GM18507 (cell line): ENCODE data around the gene UPF3A.
"Not testable (repeated sequence)": the region's sequence is repeated elsewhere in the genome, so short reads cannot be mapped to it uniquely, and the experiment has no call there.

ENCODE experiments used
- DNase-seq: peaks from one replicate; pipeline ENCODE4 v3.0.0; 2011; ENCODE audit warnings: low read depth; ENCODE audit not compliant: insufficient read length; ENCODE audit errors: extremely low spot score
- FAIRE-seq: peaks from 2 replicates; lab custom pipeline; 2011; peaks lifted over from hg19 to GRCh38; lab: Jason Lieb, UNC

The UPF3A gene

DNA sequence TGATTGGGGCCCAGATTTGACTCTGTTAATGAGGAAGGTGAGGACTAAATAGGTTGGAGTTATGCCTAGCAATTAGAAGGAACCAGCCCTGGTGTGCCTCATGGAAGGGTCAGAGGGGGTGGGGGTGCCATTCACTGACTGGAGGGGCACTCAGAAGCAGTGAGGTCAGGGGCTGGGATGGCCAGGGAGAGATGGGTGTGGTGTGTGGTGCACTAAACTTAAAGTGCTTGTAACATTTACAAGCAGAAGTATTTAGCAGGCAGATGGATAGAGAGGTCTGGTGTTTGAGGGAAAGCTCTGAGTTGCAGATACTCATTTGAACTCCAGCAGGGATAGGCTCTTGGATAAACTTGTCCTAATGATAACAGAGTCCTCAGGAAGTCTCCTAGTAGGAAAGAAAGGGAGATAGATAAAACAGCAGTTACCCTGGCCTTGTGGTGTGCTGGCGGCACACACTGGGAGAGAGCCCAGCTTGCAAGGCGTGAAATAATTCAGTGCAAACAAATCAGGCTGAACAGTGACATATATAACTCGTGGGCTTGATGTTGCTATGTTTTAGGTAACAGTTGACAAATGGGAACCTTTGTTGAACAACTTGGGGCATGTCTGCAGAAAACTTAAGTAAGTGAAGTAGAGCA lies 20.0 kb upstream of the UPF3A start:
- DNase-seq (no peak), FAIRE-seq (no peak)

DNA sequence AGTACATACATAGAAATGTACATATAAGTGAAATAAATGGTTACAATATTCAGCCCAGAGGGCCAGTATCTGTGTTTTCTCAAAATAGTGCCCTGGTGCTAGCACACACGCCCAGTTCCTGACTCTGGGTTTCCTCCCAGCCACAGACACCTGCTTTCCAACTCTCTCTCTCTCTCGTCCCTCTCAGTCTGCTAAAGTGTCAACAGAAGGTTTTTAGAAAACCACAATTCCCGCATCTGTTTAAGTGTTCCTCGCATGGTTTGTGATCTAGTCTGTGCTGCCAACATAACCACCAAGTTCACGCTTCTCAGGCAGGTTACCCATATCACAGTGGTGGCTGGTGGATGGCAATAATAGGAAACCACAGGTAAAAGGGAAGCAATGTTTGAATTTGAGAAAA lies 17.8 kb upstream of the UPF3A start:
- peak; percentile 31 for FAIRE-seq

DNA sequence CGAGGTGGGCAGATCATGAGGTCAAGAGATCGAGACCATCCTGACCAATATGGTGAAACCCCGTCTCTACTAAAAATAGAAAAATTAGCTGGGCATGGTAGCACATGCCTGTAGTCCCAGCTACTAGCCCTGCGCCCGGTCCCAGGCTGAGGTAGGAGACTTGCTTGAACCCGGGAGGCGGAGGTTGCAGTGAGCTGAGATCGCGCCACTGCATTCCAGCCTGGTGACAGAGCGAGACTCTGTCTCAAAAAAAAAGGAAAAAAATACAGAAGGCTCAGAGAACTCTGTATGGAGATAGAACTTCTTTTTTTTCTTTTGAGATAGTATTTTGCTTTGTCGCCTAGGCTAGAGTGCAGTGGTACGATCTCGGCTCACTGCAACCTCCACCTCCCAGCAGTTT lies 17.1 kb upstream of the UPF3A start:
- not testable (repeated sequence) for DNase-seq, FAIRE-seq

More for the DNA sequence above, 17.8 kb upstream of the UPF3A start:
- DNase-seq, result no peak

DNA sequence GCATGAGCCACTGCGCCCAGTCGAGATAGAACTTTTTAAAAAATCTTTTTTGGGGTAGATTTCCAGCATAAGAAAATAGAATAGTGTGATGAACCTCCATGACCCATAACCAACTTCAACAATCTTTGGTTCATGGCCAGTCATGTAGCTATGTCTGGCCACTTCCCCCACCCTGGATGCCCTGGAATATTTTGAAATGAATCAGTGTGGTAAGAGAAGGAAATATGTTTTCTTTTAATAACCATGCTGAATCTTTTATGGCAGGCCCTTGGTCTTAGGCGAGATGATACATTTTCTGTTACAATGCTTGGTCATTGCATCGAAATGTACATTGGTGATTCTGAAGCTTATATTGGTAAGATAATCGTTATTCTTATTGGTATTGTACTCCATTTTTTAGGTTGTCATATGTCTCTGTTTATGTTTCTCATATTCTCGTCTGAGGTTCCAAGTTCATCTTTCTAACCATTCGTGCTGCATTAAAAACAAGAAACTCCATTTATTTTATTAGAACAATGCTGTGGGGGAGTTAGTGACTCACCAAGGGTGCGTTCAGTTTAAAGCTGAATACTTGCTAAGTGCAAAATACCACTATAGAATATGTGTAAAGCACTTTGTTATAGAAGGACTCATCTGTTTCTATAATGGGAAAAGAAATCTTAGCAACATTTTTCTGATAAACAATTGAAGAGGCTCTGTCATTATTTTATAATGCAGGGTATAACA lies 16.4 kb upstream of the UPF3A start:
- FAIRE-seq (no peak), DNase-seq (no peak)

DNA sequence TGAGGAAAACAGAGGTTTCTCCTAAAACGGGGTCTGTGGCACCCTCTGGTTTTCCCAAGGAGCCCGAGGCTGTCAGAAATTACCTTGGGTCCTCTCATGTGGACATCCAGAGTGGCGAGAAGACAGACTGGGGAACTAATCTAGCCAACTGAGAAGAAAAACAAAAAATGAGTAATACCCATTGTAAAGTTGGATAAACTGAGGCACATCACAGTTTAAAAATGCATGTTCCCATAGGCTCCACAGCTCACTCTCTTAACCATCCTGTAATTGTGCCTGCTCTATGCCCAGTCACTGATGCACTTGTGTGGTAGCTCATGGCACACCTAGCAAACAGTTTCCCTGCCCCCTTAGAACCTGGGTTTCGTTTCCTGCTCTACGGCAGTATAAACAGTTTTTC lies 15.2 kb upstream of the UPF3A start:
- no peak for FAIRE-seq
- DNase-seq, result no peak

DNA sequence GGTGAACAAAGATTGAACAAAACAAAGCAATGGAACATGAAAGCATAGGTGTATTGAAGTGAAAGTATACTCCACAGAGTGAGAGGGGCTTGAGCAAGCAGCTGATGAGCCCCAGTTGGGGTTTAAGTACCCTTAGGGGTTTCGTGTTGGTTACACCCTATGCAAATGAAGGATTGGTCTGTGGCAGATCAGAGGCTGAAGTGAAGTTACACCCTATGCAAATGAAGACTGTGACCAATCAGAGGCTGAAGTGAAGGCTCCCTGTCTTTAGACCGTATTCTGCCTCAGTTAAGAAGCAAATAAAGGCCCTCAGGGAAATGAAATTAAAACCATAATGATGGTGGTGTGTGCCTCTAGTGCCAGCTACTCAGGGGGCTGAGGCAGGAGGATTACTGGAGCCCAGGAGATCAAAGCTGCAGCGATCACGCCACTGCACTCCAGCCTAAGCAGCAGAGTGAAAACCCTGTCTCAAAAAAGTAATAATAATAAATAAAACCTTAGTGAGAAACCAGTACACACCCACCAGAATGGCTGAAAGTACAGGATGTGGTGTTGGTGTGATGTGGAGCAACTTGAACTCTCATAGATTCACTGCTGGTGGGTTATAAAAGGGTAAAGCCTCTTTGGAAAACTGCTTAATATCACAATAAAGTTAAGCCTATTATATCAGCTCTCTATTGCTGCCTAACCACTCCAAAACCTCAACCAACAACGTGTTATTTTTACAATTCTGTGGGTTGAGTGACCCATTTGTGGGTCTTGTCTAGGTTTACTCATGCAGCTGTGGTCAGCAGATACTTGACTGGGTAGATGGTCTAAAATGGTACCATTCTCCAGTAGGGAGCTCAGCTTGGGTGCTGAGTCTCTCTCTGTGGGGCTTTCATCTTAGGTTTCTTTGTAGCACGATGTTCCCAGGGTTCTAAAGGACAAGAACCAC lies 12.8 kb upstream of the UPF3A start:
- DNase-seq, result no peak
- no peak for FAIRE-seq

DNA sequence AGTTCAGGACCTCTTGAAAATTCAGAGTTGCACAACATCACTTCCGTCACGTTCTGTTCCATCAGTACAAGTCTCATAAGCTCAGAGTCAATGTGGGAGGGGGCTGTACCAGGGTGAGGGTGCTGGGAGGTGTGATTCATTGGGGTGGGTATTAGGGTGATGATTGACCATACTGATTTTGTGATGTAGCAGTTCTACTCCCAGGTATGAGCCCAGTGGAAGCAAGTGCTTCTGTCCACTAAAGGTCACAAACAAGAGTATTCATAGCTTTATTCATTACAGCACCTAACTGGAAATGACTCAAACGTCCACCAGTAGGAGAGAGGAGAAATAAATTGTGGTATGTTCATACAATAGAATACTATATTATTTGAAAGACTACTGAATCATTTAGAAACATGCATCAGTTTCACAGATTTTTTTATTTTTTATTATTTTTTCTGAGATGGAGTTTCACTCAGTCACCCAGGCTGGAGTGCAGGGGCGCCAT lies 12.1 kb upstream of the UPF3A start:
- FAIRE-seq (no peak), DNase-seq (no peak)

DNA sequence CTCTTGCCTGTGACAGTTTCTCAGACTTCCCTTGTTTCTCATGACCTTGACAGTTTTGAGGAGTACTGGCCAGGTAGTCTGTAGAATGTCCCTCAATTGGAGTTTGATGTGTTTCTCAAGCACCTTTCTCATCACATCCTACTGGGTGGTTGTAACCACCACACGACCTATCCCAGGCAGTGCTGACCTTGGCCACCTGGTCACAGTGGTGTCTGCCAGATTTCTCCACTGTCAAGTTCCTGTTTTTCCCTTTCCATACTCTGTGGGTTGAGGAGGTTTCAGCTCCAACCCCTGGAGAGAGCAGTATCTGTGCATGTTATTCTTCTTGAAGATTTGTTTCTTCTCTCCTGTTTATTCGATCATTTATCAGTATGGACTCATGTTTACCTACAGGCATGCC lies 8.4 kb upstream of the UPF3A start:
- no peak for FAIRE-seq
- DNase-seq, result no peak

DNA sequence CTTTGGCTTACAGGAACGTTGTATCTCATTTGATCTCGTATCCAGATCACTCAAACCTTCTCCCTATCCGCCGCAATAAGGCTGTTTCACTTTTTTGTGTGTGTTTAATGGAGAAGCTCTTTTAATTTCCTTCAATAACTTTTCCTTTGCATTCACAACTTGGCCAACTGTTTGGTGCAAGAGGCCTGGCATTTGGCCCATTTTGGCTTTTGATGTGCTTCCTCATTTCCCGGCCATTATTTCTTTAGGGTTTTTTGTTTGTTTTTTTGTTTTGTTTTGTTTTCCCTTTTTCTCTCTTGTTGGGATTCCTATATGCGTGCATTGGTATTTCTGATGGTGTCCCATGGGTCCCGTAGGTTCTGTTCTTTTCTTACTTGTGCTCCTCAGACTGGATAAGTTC lies 6.1 kb upstream of the UPF3A start:
- no peak for FAIRE-seq

DNA sequence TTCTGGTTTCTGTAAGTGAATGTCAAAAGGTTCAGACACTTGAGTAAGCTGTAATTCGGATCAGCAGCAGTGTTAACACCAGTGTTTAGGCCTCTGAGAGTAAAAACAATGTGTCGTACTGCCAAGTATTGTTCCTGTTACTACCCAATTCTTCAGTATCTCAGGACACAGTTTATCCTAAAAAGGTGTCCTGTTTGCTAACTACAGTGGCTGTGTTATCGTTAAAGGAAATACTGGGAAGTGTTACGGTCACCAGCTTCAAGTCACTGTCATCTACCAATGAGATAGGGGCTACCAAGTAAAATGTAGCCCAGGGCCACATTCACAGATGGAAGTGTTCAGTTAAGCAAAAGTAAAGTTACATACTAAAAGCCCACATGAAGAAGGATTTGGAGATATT lies 2.3 kb upstream of the UPF3A start:
- DNase-seq, result no peak
- FAIRE-seq, result no peak

More for the DNA sequence above, 6.1 kb upstream of the UPF3A start:
- no peak for DNase-seq

DNA sequence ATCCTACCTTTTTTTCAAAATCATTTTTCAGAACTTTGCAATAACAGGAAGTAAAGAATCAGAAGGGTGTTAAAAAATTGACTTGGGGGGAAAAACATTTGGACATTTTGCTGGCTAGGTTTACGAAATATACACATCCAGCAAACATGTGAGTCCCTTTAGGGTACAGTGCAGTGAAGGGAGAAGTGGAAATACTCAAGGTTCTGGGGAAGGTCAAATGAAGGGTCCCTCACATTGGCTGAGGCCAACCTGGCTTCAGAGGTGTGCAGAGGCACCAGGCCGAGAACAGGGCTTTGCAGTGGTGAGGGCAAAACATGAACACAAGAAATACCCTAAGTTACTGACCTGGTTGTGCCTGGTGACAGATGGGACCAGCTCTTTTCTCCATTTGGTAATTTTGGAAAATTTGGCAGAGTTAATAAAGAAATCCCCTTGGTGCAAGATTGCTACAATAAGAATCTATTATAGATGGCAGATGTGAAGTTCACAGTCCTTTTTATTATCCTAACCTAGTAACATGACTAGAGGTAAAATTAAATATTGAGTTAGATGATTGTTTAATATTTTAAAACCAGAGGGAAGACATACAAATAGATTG lies 1.5 kb upstream of the UPF3A start:
- no peak for DNase-seq
- FAIRE-seq, result no peak

DNA sequence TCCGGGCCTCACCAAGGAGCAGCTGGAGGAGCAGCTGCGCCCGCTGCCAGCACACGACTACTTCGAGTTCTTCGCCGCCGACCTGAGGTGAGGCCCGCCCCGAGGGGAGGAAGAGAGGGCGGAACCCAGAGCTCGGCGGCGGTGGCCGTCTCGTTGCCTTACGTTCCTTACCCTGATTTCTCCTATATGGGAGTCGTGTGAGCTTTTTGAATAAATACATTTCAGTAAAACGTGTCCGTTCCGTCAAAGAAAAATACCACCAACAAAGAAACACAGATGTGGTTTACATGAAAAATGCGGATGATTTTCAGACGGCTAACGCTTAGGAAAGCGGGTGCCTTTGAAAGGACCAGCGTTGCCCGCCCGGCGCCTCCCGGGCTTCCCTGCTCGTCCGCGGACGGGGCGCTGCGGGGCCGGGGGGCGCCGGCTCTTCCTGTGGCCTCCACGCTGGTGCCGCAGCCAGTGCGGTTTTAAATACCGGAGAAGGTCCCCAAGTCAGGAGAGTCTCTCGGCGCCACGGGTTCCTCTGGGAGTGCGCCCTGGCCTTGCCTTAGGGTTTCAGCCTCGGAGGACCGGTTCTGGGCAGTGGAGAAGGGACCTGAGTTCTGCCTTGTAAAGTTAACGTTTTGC lies 755 bp downstream of the UPF3A start:
- no peak for DNase-seq
- peak; percentile 35 for FAIRE-seq

DNA sequence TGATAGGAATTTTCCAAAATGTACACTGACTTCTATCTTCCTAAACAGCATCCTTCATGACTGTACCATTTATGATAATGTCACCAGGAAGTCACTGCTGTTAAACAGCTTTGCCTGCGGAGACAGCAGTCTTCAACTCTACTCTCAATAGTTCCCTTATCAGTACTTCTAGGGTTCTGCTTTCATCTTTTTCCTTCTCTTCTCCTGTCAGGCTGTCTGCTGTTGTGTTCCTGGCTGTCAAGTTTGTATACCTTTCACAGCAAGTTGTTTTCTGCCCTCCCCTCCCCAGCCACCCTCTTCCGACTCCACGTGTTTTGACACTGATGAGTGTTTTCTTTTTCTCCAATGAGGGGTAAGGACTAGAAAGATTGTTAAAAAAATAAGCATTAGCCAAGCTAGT lies 2.2 kb downstream of the UPF3A start:
- DNase-seq (no peak), FAIRE-seq (no peak)

DNA sequence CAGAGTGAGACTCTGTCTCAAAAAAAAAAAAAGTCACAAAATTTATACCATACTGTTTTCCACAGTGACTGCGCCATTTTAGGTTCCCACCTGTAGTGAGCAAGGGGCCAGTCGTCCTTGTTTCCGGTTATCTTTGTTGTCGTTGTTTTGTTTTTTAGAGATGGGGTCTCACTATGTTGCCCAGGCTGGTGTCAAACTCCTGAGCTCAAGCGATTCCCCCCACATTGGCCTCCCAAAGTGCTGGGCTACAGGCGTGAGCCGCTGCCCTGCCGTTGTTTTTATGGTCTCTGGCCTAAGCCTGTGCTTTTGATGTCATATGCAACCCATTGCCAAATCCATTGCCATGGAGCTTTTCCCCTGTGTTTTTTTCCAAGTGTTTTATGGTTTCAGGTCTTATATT lies 3.3 kb downstream of the UPF3A start:
- DNase-seq (no peak), FAIRE-seq (no peak)

DNA sequence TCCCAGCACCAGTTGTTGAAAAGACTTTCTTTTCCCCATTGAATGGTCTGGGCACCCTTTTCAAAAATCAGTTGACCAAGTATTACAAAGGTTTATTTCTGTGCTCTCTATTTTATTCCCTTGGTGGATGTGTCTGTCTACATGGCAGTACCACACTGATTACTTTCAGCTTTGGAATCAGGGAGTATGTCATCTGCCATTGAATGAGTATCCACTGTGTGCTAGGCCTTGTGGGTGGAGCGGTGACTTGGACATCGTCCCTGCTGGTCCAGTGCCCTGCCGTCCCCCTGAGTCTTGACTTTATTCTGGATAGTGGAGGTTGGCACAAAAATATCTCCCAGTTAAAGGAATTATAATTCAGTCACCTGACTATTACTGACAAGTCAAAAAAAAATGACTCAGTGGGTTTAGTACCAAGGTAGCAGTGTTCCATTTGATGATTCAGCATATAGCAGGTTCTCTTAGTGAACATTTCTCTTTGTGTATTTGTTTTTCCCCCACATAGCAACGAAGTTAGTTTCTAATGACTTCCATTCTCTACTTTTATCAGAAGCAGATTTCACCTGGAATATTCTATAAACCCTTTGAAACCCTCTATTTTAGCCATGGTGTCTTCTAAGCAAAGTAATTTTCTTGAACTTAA lies 3.9 kb downstream of the UPF3A start:
- FAIRE-seq (no peak), DNase-seq (no peak)

DNA sequence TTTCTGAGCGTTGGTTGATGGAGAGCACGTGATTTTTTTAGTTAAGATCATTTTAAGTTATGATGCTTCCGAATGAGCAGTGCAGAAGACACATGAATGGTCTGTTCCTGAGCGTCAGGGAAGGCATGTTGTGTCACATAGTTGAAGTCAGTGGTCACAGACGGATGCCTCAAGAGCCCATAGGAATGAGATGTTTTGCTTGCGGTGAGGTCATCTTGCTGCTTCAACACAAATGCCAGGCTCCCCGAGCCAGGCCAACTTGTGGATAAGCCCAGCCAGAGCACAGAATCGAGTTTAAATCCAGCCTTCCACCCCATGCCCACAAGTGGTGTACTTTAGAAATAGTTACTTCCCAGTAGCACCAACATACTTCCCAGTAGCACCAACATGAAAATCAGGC lies 5.4 kb downstream of the UPF3A start:
- DNase-seq, result no peak
- FAIRE-seq, result no peak

DNA sequence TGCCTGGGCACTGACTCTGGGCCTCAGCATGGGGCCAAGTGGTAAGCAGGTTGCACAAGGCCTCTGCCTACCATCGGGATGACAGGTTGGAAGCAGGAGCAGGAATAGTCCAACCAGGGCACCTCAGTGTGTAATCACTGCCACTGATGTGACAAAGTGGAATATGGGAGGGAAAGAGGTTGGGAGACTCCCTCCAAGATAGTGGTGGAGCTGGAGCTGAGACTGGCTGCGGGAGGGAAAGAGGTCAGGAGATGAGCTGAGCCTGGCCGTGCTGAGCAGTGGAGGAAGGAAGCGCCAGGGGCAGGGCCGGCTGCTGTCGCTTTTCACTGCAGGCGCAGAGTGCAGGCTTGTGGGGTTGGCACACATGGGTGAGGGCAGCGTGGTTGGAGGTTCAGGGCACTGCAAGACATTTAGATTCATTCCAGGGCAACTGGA lies 6.8 kb downstream of the UPF3A start:
- DNase-seq, result no peak
- no peak for FAIRE-seq

DNA sequence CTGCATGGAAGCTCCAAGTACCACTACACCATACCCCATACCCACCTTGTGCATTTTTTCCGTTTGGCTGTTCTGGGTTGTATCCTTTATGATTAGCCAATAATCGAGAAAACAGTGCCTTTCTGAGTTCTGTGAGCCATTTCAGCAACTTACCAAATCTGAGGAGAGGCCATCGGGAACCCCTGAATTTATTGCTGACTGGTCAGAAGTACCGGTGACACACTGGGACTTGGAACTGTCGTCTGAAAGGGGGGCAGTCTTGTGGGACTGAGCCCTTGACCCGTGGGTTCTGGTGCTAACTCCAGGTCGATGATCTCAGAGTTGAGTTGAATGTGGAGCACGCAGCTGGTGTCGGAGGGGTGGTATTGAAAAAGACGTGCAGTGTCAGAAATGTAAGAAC lies 15.0 kb downstream of the UPF3A start:
- no peak for DNase-seq
- no peak for FAIRE-seq

DNA sequence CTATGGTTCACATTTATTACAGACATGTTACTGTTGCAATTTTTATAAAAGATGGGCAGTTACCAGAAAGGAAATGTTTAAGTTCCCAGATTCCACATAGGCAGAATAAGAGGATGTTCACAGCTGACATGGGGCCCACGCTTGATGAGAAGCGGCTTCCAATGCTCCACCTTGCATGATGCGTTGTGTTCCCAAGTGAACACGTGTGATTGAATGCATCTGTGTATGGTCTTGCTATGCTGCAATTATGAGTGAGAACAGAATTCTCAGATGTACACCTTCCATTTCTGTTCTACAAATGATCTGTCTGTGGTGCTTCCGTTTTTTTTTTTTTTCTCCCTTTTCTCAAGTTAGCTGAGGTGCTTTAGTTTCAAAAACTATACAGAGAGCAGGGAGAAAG lies 15.5 kb downstream of the UPF3A start:
- FAIRE-seq, result no peak
- no peak for DNase-seq
